ENCODE results near the gene HHIPL1.

Gene HHIPL1

GRCh38 chr14:99643343-99643742, 1.6 kb upstream of the HHIPL1 start:
- H2AFZ ChIP-seq (ENCODE audit: low read depth, low read length) = no peak overlapping the region
- no peaks in the 10 kb centered on the region for H4K20me1 ChIP-seq (ENCODE audit: insufficient read depth, low read length)
- H3K79me2 ChIP-seq (ENCODE audit: low read length) = no peaks in the 10 kb centered on the region
- H3K4me3 ChIP-seq (ENCODE audit: low read length) = no peak overlapping the region
- TF ChIP-seq CTCF (IDR thresholded peaks at IDR 0.05; ENCODE audit: low read depth, low read length) = no peak
- no peak for TF ChIP-seq EZH2phosphoT487 (IDR thresholded peaks at IDR 0.05; ENCODE audit: low read depth)
- H3K27ac ChIP-seq (ENCODE audit: low read length) = no peak overlapping the region
- H3K4me1 ChIP-seq (ENCODE audit: low read length) = no peaks in the 10 kb centered on the region
- H3K9ac ChIP-seq (ENCODE audit: low read length) = no peak overlapping the region
- no peak overlapping the region for H3K4me2 ChIP-seq (ENCODE audit: low read length)
- no peaks in the 10 kb centered on the region for H3K36me3 ChIP-seq (replicated peaks; ENCODE audit: low read depth, low read length)
- H3K9me3 ChIP-seq (ENCODE audit: insufficient read depth, low read length) = no peaks in the 10 kb centered on the region
- no peaks in the 10 kb centered on the region for H3K27me3 ChIP-seq (ENCODE audit: low read depth, low read length)

GRCh38 chr14:99644035-99644587, 818 bp upstream of the HHIPL1 start:
- no peaks in the 10 kb centered on the region for H3K36me3 ChIP-seq (replicated peaks; ENCODE audit: low read depth, low read length)
- H3K4me1 ChIP-seq (ENCODE audit: low read length) = peaks cover 4% of the 10 kb centered on the region
- H4K20me1 ChIP-seq (ENCODE audit: insufficient read depth, low read length) = no peaks in the 10 kb centered on the region
- no peak overlapping the region for H3K27ac ChIP-seq (ENCODE audit: low read length)
- no peak overlapping the region for H3K4me3 ChIP-seq (ENCODE audit: low read length)
- no peaks in the 10 kb centered on the region for H3K27me3 ChIP-seq (ENCODE audit: low read depth, low read length)
- no peaks in the 10 kb centered on the region for H3K9me3 ChIP-seq (ENCODE audit: insufficient read depth, low read length)
- H3K9ac ChIP-seq (ENCODE audit: low read length) = no peak overlapping the region
- H3K4me2 ChIP-seq (ENCODE audit: low read length) = no peak overlapping the region
- TF ChIP-seq CTCF (IDR thresholded peaks at IDR 0.05; ENCODE audit: low read depth, low read length) = no peak
- no peak for TF ChIP-seq EZH2phosphoT487 (IDR thresholded peaks at IDR 0.05; ENCODE audit: low read depth)
- H3K79me2 ChIP-seq (ENCODE audit: low read length) = no peaks in the 10 kb centered on the region
- no peak overlapping the region for H2AFZ ChIP-seq (ENCODE audit: low read depth, low read length)

GRCh38 chr14:99645545-99646505, 896 bp downstream of the HHIPL1 start:
- no peaks in the 10 kb centered on the region for H3K27me3 ChIP-seq (ENCODE audit: low read depth, low read length)
- H3K79me2 ChIP-seq (ENCODE audit: low read length) = no peaks in the 10 kb centered on the region
- H3K4me1 ChIP-seq (ENCODE audit: low read length) = peaks cover 9% of the 10 kb centered on the region
- no peaks in the 10 kb centered on the region for H3K36me3 ChIP-seq (replicated peaks; ENCODE audit: low read depth, low read length)
- H4K20me1 ChIP-seq (ENCODE audit: insufficient read depth, low read length) = no peaks in the 10 kb centered on the region
- no peak overlapping the region for H2AFZ ChIP-seq (ENCODE audit: low read depth, low read length)
- no peak overlapping the region for H3K27ac ChIP-seq (ENCODE audit: low read length)
- no peak overlapping the region for H3K4me3 ChIP-seq (ENCODE audit: low read length)
- H3K9me3 ChIP-seq (ENCODE audit: insufficient read depth, low read length) = no peaks in the 10 kb centered on the region
- H3K9ac ChIP-seq (ENCODE audit: low read length) = no peak overlapping the region
- H3K4me2 ChIP-seq (ENCODE audit: low read length) = no peak overlapping the region
- TF ChIP-seq CTCF (IDR thresholded peaks at IDR 0.05; ENCODE audit: low read depth, low read length) (no peak), EZH2phosphoT487 (IDR thresholded peaks at IDR 0.05; ENCODE audit: low read depth) (no peak)

GRCh38 chr14:99647411-99647810, 2.5 kb downstream of the HHIPL1 start:
- Histone ChIP-seq H3K27me3 (ENCODE audit: low read depth, low read length) (no peaks in the 10 kb centered on the region), H3K4me1 (ENCODE audit: low read length) (peaks cover 9% of the 10 kb centered on the region), H4K20me1 (ENCODE audit: insufficient read depth, low read length) (no peaks in the 10 kb centered on the region), H3K27ac (ENCODE audit: low read length) (no peak overlapping the region), H3K36me3 (replicated peaks; ENCODE audit: low read depth, low read length) (no peaks in the 10 kb centered on the region), H3K4me2 (ENCODE audit: low read length) (no peak overlapping the region), H3K4me3 (ENCODE audit: low read length) (no peak overlapping the region), H2AFZ (ENCODE audit: low read depth, low read length) (no peak overlapping the region), H3K9ac (ENCODE audit: low read length) (no peak overlapping the region), H3K9me3 (ENCODE audit: insufficient read depth, low read length) (no peaks in the 10 kb centered on the region), H3K79me2 (ENCODE audit: low read length) (no peaks in the 10 kb centered on the region)
- TF ChIP-seq EZH2phosphoT487 (IDR thresholded peaks at IDR 0.05; ENCODE audit: low read depth) (no peak), CTCF (IDR thresholded peaks at IDR 0.05; ENCODE audit: low read depth, low read length) (no peak)

Measured in OCI-LY3 (cell line).